Fibroblast of skin of scalp (primary cell): ENCODE measurements around the gene LIN28A. TPM values are rescaled to one million over a fixed set of nuclear protein-coding genes. Genes with fewer than 3 reads are reported as not detected.
"Not testable (repeated sequence)": the region's sequence is repeated elsewhere in the genome, so short reads cannot be mapped to it uniquely, and the experiment has no call there.

Experiments
- DNase-seq: peaks from one replicate; pipeline ENCODE4 v3.0.0-alpha.2; 2013
- polyA plus RNA-seq, 2 experiments: library from polyadenylated mRNA; unstranded; fragments of 120-200 nt; gene quantifications; one replicate each; pipeline ENCODE4 v1.2.1, GENCODE V29; 2013; ENCODE audit not compliant: insufficient read length in 2 of 2

LIN28A gene
- polyA plus RNA-seq (2013, experiment 1 of 2; ENCODE audit: insufficient read length) = not detected
- not detected for polyA plus RNA-seq (2013, experiment 2 of 2; ENCODE audit: insufficient read length)

- no peak for DNase-seq
These were observed at the start of gene LIN28A for GRCh38 chr1:26410706-26411623. Gene LIN28A (plus strand): TSS chr1:26410817. CDS start chr1:26410892, 75 bp downstream.

- DNase-seq = no peak
These were observed 49.0 kb upstream of the LIN28A start for GRCh38 chr1:26361605-26362122.

GRCh38 chr1:26362331-26362730 lies 48.3 kb upstream of the LIN28A start:
- no peak for DNase-seq

- DNase-seq = peak; percentile 67
These were observed 46.8 kb upstream of the LIN28A start for GRCh38 chr1:26363549-26364448.

- no peak for DNase-seq
These were observed 45.7 kb upstream of the LIN28A start for GRCh38 chr1:26364956-26365355.

- no peak for DNase-seq
These were observed 43.2 kb upstream of the LIN28A start for GRCh38 chr1:26367441-26367840.

GRCh38 chr1:26368006-26368405 lies 42.6 kb upstream of the LIN28A start:
- DNase-seq = no peak

- no peak for DNase-seq
These were observed 42.1 kb upstream of the LIN28A start for GRCh38 chr1:26368486-26368885.

- DNase-seq = no peak
These were observed 39.8 kb upstream of the LIN28A start for GRCh38 chr1:26370591-26371382.

GRCh38 chr1:26372039-26372438 lies 38.6 kb upstream of the LIN28A start:
- no peak for DNase-seq

- not testable (repeated sequence) for DNase-seq
These were observed 38.0 kb upstream of the LIN28A start, which contains the start of gene ZNF683 for GRCh38 chr1:26372611-26373010. Gene ZNF683 (minus strand): TSS chr1:26372750. CDS start chr1:26368571, 4,179 bp downstream.

- DNase-seq = no peak
These were observed 37.3 kb upstream of the LIN28A start for GRCh38 chr1:26373281-26373680.

- DNase-seq = no peak
These were observed 36.8 kb upstream of the LIN28A start for GRCh38 chr1:26373789-26374188.

- not testable (repeated sequence) for DNase-seq
These were observed 36.3 kb upstream of the LIN28A start for GRCh38 chr1:26374361-26374760.

- DNase-seq = no peak
These were observed 35.5 kb upstream of the LIN28A start for GRCh38 chr1:26375081-26375480.

- no peak for DNase-seq
These were observed 34.6 kb upstream of the LIN28A start for GRCh38 chr1:26376050-26376449.

GRCh38 chr1:26378088-26378878 lies 32.3 kb upstream of the LIN28A start:
- DNase-seq = peak; percentile 99

- no peak for DNase-seq
These were observed 31.8 kb upstream of the LIN28A start for GRCh38 chr1:26378879-26379251.

- DNase-seq = no peak
These were observed 26.5 kb upstream of the LIN28A start for GRCh38 chr1:26384076-26384475.

- DNase-seq = not testable (repeated sequence)
These were observed 25.6 kb upstream of the LIN28A start for GRCh38 chr1:26385063-26385462.

- no peak for DNase-seq
These were observed 23.2 kb upstream of the LIN28A start for GRCh38 chr1:26387447-26387846.
